ENCODE results near the gene PRRC2C.
A peak's percentile ranks its signal among the peaks of the same experiment; 100 is the strongest.

The PRRC2C gene

DNA sequence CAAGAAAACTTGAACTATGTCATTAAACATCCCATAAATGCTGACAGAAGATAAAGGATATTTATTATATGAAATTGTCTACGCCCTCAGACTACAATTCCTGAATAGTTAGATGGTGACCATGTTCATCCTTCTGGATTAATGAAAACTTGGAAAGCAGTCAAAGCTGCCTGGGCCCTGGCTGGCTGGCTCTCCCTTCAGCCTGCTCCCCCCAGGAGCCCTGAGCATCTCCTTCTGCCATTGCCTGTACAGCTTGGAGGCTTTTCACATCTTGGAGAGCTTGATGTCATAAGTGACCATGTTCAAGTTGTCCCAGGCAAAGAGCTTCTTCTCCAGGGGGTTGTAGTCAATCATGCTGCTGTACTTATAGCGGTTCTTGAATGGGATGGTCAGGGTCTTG is 150.3 kb downstream of the PRRC2C start:
- no peak for TF ChIP-seq JUND (IDR thresholded peaks at IDR 0.05; ENCODE audit: low read depth)
- no peak for DNase-seq (ENCODE audit: low read depth in 1 of 2, low spot score in 1 of 2)
- in situ Hi-C loops (cut with HindIII; ENCODE audit: low pct_unique_long_range_greater_than_20kb, low sequenced_read_pairs): no loop called here

DNA sequence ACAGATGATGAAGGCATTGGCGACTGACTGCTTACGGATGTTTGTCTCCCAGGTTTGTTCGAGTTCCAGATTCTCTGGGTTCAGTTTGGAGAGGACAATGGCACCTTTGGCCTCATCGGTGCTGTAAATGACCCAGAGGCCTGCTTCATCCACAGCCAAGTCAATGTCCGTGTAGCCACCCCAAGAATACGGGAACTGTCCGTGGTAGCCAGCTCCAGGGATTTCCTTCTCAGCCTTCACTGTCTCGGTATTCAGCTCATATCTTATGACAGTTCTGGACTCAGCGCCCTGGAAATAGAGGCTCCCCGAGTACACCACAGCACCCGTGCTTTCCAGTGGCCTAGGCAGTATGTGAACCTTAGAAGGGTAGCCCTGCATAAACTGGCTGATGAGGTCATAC is 150.8 kb downstream of the PRRC2C start:
- peak; percentile 27 to 63 for DNase-seq (ENCODE audit: low read depth in 1 of 2, low spot score in 1 of 2)
- in situ Hi-C loops (cut with HindIII; ENCODE audit: low pct_unique_long_range_greater_than_20kb, low sequenced_read_pairs): no loop called here
- TF ChIP-seq JUND (IDR thresholded peaks at IDR 0.05; ENCODE audit: low read depth): no peak

DNA sequence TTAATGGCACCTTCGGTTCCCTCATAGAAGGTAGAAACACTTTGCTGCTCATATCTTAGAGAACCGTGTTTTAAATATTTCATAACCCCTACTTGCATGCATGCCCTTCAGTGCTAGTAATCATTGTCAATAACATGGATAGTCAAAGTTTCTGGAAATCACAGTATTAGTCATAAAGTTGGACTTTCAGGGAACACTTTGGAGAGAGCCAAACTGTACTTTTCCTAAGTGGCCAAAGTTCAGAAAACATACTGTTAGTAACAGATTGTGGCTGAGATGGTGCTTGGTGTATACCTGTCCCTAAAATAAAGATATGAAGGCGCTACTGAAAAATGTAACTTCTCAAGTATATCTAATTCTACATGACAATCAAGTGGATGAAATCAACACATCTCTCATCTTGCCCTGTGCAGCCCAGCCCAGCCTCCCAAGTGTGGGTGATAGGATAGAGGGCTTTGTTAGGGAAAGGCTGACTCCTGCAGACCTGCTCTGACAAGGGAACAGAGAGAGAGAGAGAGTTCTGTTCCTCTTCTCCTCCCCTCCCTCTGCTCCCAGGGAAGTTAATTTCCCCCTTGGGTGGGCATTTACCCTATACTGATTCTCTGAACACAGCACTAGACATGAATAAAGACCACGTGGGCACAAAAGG is 152.7 kb downstream of the PRRC2C start:
- no peak for DNase-seq (ENCODE audit: low read depth in 1 of 2, low spot score in 1 of 2)
- no peak for TF ChIP-seq JUND (IDR thresholded peaks at IDR 0.05; ENCODE audit: low read depth)
- in situ Hi-C loops (cut with HindIII; ENCODE audit: low pct_unique_long_range_greater_than_20kb, low sequenced_read_pairs): no loop called here

DNA sequence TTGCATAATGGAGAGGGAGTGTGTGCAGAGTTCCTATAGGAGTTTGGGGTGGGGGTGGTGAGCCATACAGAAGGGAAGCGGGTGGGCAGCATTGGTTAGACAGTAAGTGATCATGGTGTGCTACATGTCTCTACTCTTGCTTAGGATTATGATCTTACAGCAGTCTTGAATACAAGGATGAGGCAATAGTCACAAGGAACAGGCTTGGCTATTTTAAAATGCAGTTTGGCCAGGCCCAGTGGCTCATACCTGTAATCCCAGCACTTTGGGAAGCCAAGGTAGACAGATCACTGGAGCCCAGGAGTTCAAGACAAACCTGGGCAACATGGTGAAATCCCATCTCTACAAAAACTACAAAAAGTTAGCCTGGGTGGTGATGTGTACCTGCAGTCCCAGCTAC is 154.9 kb downstream of the PRRC2C start:
- TF ChIP-seq JUND (IDR thresholded peaks at IDR 0.05; ENCODE audit: low read depth): no peak
- no peak for DNase-seq (ENCODE audit: low read depth in 1 of 2, low spot score in 1 of 2)
- in situ Hi-C loops (cut with HindIII; ENCODE audit: low pct_unique_long_range_greater_than_20kb, low sequenced_read_pairs): no loop called here

DNA sequence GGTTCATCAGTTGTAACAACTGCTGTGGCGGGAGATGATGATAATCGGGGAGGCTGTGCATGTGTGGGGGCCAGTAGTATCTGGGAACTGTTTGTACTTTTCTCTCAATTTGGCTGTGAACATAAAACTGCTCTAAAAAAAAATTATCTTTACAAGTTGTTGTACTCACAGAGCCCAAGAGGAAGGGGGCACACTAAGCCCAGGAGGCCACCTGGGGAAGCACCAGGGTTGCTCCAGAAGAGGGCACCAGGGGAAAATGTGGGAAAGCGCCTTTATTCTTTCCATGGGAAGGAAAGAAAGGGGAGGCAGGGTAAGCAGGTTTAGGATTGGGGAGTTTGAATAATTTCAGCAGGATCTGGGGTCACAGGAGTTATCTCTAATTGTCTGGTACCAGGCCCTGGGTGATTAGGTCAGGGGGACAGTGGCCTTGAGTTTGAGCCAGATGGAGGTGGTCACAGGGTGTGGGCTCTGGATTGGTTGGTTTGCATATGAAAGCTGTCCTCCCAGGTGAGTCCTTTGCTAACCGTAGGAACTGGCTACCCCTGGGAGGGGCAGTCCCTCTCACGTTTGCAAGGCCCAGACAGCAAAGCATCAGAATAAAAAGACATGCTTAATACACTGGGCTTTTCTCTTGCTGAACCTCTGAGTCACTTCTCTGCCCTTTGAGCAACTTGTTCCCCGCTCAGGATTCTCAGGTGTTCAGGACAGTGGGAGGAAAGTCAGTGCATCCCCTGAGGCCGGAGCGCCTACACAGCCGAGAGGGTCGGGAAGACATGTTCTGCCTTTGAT is 155.9 kb downstream of the PRRC2C start:
- DNase-seq (ENCODE audit: low read depth in 1 of 2, low spot score in 1 of 2): no peak
- TF ChIP-seq JUND (IDR thresholded peaks at IDR 0.05; ENCODE audit: low read depth): no peak
- in situ Hi-C loops (cut with HindIII; ENCODE audit: low pct_unique_long_range_greater_than_20kb, low sequenced_read_pairs): no loop called here

DNA sequence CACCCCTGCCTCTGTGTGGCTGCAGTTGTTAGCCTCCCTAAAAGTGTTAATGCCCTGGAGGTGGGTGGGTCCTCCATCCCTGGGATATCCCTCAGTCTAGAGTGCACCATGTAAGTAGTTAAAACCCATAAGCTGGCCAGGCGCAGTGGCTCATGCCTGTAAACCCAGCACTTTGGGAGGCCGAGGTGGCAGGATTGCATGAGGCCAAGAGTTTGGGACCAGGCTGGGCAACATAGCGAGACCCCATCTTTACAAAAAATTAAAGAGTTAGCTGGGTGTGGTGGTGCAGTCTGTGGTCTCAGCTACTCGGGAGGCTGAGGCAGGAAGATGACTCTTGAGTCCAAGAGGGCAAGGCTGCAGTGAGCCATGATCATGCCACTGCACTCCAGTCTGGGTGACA is 156.9 kb downstream of the PRRC2C start:
- DNase-seq (ENCODE audit: low read depth in 1 of 2, low spot score in 1 of 2): no peak
- in situ Hi-C loops (cut with HindIII; ENCODE audit: low pct_unique_long_range_greater_than_20kb, low sequenced_read_pairs): no loop called here
- TF ChIP-seq JUND (IDR thresholded peaks at IDR 0.05; ENCODE audit: low read depth): no peak
